AG09319 (cell line): ENCODE results near the gene CTIF.

Experiments used
- DNase-seq: peaks from one replicate; pipeline ENCODE4 v3.0.0-alpha.2; 2010; ENCODE audit warnings: low read depth; ENCODE audit errors: extremely low read depth
- TF ChIP-seq, protein P1 (sequence below): IDR thresholded peaks from 2 replicates; pipeline ENCODE4 v1.5.1; 2011; ENCODE audit warnings: low read depth, mild to moderate bottlenecking, inconsistent platforms, low read length, moderate library complexity

The CTIF gene

GRCh38 chr18:48631851-48632250, 93.0 kb downstream of the CTIF start:
- no peak for DNase-seq
- TF ChIP-seq, protein P1, sequence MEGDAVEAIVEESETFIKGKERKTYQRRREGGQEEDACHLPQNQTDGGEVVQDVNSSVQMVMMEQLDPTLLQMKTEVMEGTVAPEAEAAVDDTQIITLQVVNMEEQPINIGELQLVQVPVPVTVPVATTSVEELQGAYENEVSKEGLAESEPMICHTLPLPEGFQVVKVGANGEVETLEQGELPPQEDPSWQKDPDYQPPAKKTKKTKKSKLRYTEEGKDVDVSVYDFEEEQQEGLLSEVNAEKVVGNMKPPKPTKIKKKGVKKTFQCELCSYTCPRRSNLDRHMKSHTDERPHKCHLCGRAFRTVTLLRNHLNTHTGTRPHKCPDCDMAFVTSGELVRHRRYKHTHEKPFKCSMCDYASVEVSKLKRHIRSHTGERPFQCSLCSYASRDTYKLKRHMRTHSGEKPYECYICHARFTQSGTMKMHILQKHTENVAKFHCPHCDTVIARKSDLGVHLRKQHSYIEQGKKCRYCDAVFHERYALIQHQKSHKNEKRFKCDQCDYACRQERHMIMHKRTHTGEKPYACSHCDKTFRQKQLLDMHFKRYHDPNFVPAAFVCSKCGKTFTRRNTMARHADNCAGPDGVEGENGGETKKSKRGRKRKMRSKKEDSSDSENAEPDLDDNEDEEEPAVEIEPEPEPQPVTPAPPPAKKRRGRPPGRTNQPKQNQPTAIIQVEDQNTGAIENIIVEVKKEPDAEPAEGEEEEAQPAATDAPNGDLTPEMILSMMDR = no peak

GRCh38 chr18:48632676-48633257, 93.9 kb downstream of the CTIF start:
- no peak for DNase-seq
- TF ChIP-seq, protein P1 = no peak

GRCh38 chr18:48634491-48634890, 95.7 kb downstream of the CTIF start:
- DNase-seq = no peak
- TF ChIP-seq, protein P1 = no peak

GRCh38 chr18:48634975-48635374, 96.1 kb downstream of the CTIF start:
- TF ChIP-seq, protein P1 = no peak

GRCh38 chr18:48635806-48636205, 97.0 kb downstream of the CTIF start:
- no peak for DNase-seq
- TF ChIP-seq, protein P1 = no peak

More at GRCh38 chr18:48634975-48635374, 96.1 kb downstream of the CTIF start:
- no peak for DNase-seq

DNA sequence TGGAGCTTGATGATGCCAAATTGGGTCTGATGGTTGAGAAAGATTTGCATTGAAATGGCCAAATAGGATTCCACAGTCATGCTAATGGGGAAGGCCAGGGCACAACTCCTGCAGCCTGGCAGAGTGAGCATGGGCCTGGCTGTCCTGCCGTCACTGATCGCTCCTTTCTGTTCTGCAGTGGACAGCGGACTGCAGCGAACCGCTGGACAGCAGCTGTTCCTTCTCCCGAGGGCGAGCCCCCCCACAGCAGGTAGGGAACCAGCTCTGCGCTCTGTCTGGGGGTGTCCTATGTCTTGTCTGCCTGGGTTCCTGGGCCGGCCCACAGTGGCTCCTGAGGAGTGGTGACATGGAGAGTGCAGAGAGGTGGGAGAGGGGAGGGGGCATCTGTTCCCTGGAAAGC, 97.6 kb downstream of the CTIF start:
- no peak for DNase-seq
- TF ChIP-seq, protein P1 = no peak

DNA sequence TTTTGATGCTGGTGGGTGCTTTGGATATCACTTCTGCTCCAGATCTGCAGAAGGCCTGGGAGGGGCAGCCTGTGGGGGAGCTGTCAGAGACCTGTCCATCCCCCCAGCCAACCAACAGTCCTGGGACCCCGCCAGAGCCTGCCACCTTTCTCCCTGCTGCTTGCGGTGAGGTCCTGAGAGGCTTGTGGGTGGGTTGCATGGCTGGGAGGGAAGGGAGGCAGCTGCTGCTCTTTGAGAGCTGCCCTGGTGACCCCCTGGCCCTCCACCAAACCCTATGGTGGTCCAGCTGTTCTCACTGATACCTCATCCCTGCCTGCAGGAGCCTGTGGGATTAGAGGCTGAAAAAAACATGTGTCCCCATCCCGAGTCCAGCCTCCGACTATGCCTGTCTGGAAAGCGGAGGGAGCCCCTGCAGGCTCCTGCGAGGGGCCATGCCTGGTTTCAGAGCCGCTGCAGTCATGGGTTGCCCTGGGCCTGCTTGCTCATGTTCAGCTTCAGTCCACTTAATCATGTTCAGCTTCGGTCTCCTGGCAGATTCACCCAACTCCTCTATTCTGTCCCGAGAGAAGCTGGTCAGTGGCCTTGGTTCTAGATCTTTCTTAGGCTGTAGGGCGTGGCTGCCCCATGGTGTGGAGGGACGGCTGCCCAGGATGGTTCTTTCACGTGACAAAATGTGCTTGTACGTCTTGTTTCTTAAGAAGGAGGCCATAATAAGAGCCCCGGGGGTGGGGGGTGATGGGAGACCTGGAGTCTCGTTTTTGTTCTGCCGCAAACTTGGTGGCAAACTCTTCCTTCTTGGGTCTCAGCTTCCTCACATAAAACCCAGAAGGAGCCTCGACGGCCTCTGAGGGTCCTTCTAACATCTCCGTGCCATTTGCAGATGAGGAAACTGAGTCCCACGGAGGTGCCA, 98.5 kb downstream of the CTIF start:
- no peak for DNase-seq
- TF ChIP-seq, protein P1 = no peak
